Measurements from ENCODE around the gene ASIC1. TPM values are rescaled to one million over a fixed set of nuclear protein-coding genes. Genes with fewer than 3 reads are reported as not detected.

ASIC1 gene
- total and polyA plus RNA-seq, 2 of the 13 experiments (the other 11 are each of a cell fraction or from before 2014, with no cell fraction given): 0.44 to 1.5 TPM

GRCh38 chr12:50084775-50085614, 27.6 kb downstream of the ASIC1 start, which contains the start of gene SMARCD1:
Gene SMARCD1, plus strand, starts transcription at chr12:50085342. Its CDS starts 28 bp downstream, at chr12:50085370.
- FAIRE-seq: peak; percentile 75
- peak within 1 kb of the TSS; percentile 66 for H2AFZ ChIP-seq (ENCODE audit: low read length)
- peak within 1 kb of the TSS; percentile 88 for H3K27ac ChIP-seq (ENCODE audit: extremely low read length, insufficient read depth, low read length)
- ChIA-PET CTCF (ENCODE audit: low intra/inter-chr PET ratio, low total read pairs) (no interaction called here), POLR2A (interaction anchor here (0.6 to 7.4 kb wide), 23 partner anchors 9 to 1179 kb away, joined by 3 to 265 read pairs (median 4); partner anchors contain the start of genes CERS5, COX14, GPD1 and LIMA1)
- peaks cover 17% of the 10 kb centered on the region for H3K79me2 ChIP-seq (ENCODE audit: insufficient read depth, low read length)
- BruUV-seq (replicated peaks): TSS peak; percentile 90
- in situ Hi-C loops (cut with HindIII; ENCODE audit: extremely low pct_ligation_motif_present, low pct_unique_long_range_greater_than_20kb) (no loop called here), intact Hi-C loops (cut with micrococcal nuclease; ENCODE audit: unreplicated experiment) (loop anchor here (2.0 kb wide), 2 partner anchors 26 to 316 kb away; partner anchors contain the start of gene LARP4)
- H4K20me1 ChIP-seq (ENCODE audit: insufficient read depth, low read length): peaks cover 4% of the 10 kb centered on the region; the same call in 1 of the 2 replicates
- H3K4me3 ChIP-seq (replicated peaks in 1 of 3; ENCODE audit: insufficient read depth in 1 of 3, low read depth in 2 of 3, low read length in 3 of 3): peak within 1 kb of the TSS; percentile 58 to 77 (median 73)
- no peaks in the 10 kb centered on the region for H3K9me3 ChIP-seq (ENCODE audit: low read length)
- no peaks in the 10 kb centered on the region for H3K27me3 ChIP-seq (ENCODE audit: control insufficient read depth in 1 of 2, insufficient read depth in 2 of 2, low read length in 2 of 2)
- peak within 1 kb of the TSS; percentile 89 for H3K4me2 ChIP-seq (ENCODE audit: low read depth, low read length)
- H3K9ac ChIP-seq (ENCODE audit: insufficient read depth, low read depth, low read length): peak within 1 kb of the TSS; percentile 77
- H3K36me3 ChIP-seq (replicated peaks in 1 of 2; ENCODE audit: control insufficient read depth in 1 of 2, insufficient read depth in 2 of 2, low read length in 2 of 2): peaks cover 7 to 30% of the 10 kb centered on the region in 2 experiments
- 1% methylated on average over 25 of the region's 69 CpGs for WGBS (ENCODE audit: low lambda C conversion rate)
- peak; percentile 87 for ATAC-seq
- H3K4me1 ChIP-seq (ENCODE audit: insufficient read depth, low read length): peaks cover 82% of the 10 kb centered on the region
- peak; percentile 90 for DNase-seq (ENCODE audit: low spot score)
- no peak for TF ChIP-seq PTBP1 (IDR thresholded peaks at IDR 0.05; ENCODE audit: low read depth, low read length, poor library complexity, severe bottlenecking)
- no peak for TF ChIP-seq ATF1 (CRISPR knock-in tag; IDR thresholded peaks at IDR 0.05)
- no peak for TF ChIP-seq ONECUT2 (CRISPR knock-in tag; IDR thresholded peaks at IDR 0.05)
- TF ChIP-seq, protein P1, sequence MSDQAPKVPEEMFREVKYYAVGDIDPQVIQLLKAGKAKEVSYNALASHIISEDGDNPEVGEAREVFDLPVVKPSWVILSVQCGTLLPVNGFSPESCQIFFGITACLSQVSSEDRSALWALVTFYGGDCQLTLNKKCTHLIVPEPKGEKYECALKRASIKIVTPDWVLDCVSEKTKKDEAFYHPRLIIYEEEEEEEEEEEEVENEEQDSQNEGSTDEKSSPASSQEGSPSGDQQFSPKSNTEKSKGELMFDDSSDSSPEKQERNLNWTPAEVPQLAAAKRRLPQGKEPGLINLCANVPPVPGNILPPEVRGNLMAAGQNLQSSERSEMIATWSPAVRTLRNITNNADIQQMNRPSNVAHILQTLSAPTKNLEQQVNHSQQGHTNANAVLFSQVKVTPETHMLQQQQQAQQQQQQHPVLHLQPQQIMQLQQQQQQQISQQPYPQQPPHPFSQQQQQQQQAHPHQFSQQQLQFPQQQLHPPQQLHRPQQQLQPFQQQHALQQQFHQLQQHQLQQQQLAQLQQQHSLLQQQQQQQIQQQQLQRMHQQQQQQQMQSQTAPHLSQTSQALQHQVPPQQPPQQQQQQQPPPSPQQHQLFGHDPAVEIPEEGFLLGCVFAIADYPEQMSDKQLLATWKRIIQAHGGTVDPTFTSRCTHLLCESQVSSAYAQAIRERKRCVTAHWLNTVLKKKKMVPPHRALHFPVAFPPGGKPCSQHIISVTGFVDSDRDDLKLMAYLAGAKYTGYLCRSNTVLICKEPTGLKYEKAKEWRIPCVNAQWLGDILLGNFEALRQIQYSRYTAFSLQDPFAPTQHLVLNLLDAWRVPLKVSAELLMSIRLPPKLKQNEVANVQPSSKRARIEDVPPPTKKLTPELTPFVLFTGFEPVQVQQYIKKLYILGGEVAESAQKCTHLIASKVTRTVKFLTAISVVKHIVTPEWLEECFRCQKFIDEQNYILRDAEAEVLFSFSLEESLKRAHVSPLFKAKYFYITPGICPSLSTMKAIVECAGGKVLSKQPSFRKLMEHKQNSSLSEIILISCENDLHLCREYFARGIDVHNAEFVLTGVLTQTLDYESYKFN (CRISPR knock-in tag; conservative IDR thresholded peaks at IDR 0.05): peak; percentile 26; the same call in 1 of the 2 replicates
- no peak for TF ChIP-seq TSC22D2 (CRISPR knock-in tag; IDR thresholded peaks at IDR 0.05; ENCODE audit: borderline replicate concordance)
- no peak; the same call in 1 of the 2 replicates for TF ChIP-seq CCDC6 (CRISPR knock-in tag; IDR thresholded peaks at IDR 0.05)
- TF ChIP-seq ZSCAN9 (CRISPR knock-in tag; IDR thresholded peaks at IDR 0.05; ENCODE audit: borderline replicate concordance): 0 out of 2 replicates have a peak, but pooled peaks have one; percentile 34
- peak; percentile 26; the same call in 1 of the 2 replicates for TF ChIP-seq ELF3 (CRISPR knock-in tag; IDR thresholded peaks at IDR 0.05)
- TF ChIP-seq, protein P2, sequence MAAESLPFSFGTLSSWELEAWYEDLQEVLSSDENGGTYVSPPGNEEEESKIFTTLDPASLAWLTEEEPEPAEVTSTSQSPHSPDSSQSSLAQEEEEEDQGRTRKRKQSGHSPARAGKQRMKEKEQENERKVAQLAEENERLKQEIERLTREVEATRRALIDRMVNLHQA (CRISPR knock-in tag; IDR thresholded peaks at IDR 0.05): no peak
- TF ChIP-seq, protein P3, sequence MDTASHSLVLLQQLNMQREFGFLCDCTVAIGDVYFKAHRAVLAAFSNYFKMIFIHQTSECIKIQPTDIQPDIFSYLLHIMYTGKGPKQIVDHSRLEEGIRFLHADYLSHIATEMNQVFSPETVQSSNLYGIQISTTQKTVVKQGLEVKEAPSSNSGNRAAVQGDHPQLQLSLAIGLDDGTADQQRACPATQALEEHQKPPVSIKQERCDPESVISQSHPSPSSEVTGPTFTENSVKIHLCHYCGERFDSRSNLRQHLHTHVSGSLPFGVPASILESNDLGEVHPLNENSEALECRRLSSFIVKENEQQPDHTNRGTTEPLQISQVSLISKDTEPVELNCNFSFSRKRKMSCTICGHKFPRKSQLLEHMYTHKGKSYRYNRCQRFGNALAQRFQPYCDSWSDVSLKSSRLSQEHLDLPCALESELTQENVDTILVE (CRISPR knock-in tag; IDR thresholded peaks at IDR 0.05): peak; percentile 99
- TF ChIP-seq, protein P4, sequence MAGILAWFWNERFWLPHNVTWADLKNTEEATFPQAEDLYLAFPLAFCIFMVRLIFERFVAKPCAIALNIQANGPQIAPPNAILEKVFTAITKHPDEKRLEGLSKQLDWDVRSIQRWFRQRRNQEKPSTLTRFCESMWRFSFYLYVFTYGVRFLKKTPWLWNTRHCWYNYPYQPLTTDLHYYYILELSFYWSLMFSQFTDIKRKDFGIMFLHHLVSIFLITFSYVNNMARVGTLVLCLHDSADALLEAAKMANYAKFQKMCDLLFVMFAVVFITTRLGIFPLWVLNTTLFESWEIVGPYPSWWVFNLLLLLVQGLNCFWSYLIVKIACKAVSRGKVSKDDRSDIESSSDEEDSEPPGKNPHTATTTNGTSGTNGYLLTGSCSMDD (CRISPR knock-in tag; IDR thresholded peaks at IDR 0.05): no peak
- TF ChIP-seq DMAP1 (CRISPR knock-in tag; IDR thresholded peaks at IDR 0.05): peak; percentile 72; the same call in 1 of the 2 replicates
- peak; percentile 50; the same call in 1 of the 2 replicates for TF ChIP-seq STAT6 (CRISPR knock-in tag; IDR thresholded peaks at IDR 0.05; ENCODE audit: borderline replicate concordance)

All from HepG2 (cell line).